Measurements from ENCODE around the gene HAUS3. TPM values are rescaled to one million over a fixed set of nuclear protein-coding genes. Genes with fewer than 3 reads are reported as not detected.

HAUS3 gene
- total and polyA plus RNA-seq, 2 of the 13 experiments (the other 11 are each of a cell fraction or from before 2014, with no cell fraction given): 3.9 to 12.6 TPM

GRCh38 chr4:2262145-2262943 lies 20.4 kb upstream of the HAUS3 start (continued):
- TF ChIP-seq ZBTB2 (CRISPR knock-in tag; IDR thresholded peaks at IDR 0.05; ENCODE audit: low read depth) (no peak), ATF5 (CRISPR knock-in tag; IDR thresholded peaks at IDR 0.05; ENCODE audit: low read depth) (no peak; the same call in 1 of the 2 replicates), STAT5B (CRISPR knock-in tag; IDR thresholded peaks at IDR 0.05) (no peak), ZBTB25 (CRISPR knock-in tag; IDR thresholded peaks at IDR 0.05) (no peak; the same call in 1 of the 2 replicates), CEBPG (CRISPR knock-in tag; IDR thresholded peaks at IDR 0.05) (no peak), MAFK (conservative IDR thresholded peaks at IDR 0.05 in 1 of 2, IDR thresholded peaks at IDR 0.05 in 1 of 2; ENCODE audit: low read length in 2 of 2) (no peak), EED (CRISPR knock-in tag; IDR thresholded peaks at IDR 0.05) (peak; percentile 48; the same call in 1 of the 2 replicates), ZFP91 (CRISPR knock-in tag; IDR thresholded peaks at IDR 0.05; ENCODE audit: borderline replicate concordance) (peak; percentile 75; the same call in 1 of the 2 replicates), KLF13 (CRISPR knock-in tag; IDR thresholded peaks at IDR 0.05) (no peak), ZNF768 (CRISPR knock-in tag; IDR thresholded peaks at IDR 0.05) (peak; percentile 67; the same call in 1 of the 2 replicates), ZNF138 (CRISPR knock-in tag; IDR thresholded peaks at IDR 0.05; ENCODE audit: low read depth) (peak; percentile 27; the same call in 1 of the 2 replicates), HNRNPL (IDR thresholded peaks at IDR 0.05; ENCODE audit: low read depth, low read length) (no peak), SMAD3 (CRISPR knock-in tag; IDR thresholded peaks at IDR 0.05) (peak; percentile 38; the same call in 1 of the 2 replicates), NCOA5 (CRISPR knock-in tag; IDR thresholded peaks at IDR 0.05) (no peak), BATF2 (CRISPR knock-in tag; IDR thresholded peaks at IDR 0.05) (no peak), PREB (CRISPR knock-in tag; IDR thresholded peaks at IDR 0.05) (no peak), STAG1 (CRISPR knock-in tag; IDR thresholded peaks at IDR 0.05) (no peak), GATA4 (IDR thresholded peaks at IDR 0.05; ENCODE audit: borderline replicate concordance, low read depth) (peak; percentile 19; the same call in 1 of the 2 replicates), ZNF350 (CRISPR knock-in tag; IDR thresholded peaks at IDR 0.05; ENCODE audit: borderline replicate concordance, low read depth) (no peak), ZFAT (CRISPR knock-in tag; conservative IDR thresholded peaks at IDR 0.05) (no peak), ZNF670 (CRISPR knock-in tag; IDR thresholded peaks at IDR 0.05; ENCODE audit: borderline replicate concordance) (no peak), NPAS2 (CRISPR knock-in tag; IDR thresholded peaks at IDR 0.05; ENCODE audit: borderline replicate concordance) (no peak), KDM4B (CRISPR knock-in tag; IDR thresholded peaks at IDR 0.05) (no peak), ZNF563 (CRISPR knock-in tag; IDR thresholded peaks at IDR 0.05) (peak; percentile 93; the same call in 1 of the 2 replicates)

Data from HepG2 (cell line).